ENCODE results near the gene BRIP1. TPM values are rescaled to one million over a fixed set of nuclear protein-coding genes. Genes with fewer than 3 reads are reported as not detected.

BRIP1 gene
- total and polyA plus RNA-seq, 2 experiments from 2014 or later: 8.0 to 23.1 TPM

DNA sequence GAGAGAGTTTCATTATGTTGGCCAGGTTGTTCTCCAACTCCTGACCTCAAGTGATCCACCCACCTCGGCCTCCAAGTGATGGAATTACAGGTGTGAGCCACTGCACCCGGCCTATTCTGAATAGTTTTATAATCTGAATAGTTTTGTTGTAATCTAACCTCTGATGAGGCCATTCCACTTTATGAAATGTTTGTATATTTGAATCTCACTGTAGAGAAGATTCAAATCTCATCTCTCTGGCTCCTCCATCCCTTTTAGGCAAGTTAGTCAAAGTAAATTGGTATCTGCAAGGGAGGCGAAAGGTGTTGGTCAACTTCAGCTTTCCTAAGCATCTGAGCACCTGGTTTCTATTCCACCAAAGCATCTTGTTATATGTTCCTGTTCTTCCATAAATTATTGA lies 131.2 kb downstream of the BRIP1 start (continued):
- TF ChIP-seq, protein P1, sequence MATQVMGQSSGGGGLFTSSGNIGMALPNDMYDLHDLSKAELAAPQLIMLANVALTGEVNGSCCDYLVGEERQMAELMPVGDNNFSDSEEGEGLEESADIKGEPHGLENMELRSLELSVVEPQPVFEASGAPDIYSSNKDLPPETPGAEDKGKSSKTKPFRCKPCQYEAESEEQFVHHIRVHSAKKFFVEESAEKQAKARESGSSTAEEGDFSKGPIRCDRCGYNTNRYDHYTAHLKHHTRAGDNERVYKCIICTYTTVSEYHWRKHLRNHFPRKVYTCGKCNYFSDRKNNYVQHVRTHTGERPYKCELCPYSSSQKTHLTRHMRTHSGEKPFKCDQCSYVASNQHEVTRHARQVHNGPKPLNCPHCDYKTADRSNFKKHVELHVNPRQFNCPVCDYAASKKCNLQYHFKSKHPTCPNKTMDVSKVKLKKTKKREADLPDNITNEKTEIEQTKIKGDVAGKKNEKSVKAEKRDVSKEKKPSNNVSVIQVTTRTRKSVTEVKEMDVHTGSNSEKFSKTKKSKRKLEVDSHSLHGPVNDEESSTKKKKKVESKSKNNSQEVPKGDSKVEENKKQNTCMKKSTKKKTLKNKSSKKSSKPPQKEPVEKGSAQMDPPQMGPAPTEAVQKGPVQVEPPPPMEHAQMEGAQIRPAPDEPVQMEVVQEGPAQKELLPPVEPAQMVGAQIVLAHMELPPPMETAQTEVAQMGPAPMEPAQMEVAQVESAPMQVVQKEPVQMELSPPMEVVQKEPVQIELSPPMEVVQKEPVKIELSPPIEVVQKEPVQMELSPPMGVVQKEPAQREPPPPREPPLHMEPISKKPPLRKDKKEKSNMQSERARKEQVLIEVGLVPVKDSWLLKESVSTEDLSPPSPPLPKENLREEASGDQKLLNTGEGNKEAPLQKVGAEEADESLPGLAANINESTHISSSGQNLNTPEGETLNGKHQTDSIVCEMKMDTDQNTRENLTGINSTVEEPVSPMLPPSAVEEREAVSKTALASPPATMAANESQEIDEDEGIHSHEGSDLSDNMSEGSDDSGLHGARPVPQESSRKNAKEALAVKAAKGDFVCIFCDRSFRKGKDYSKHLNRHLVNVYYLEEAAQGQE (IDR thresholded peaks at IDR 0.05; ENCODE audit: unreplicated experiment): no peak
- TF ChIP-seq ETS1 (IDR thresholded peaks at IDR 0.05): no peak
- no peak for TF ChIP-seq EZH2 (IDR thresholded peaks at IDR 0.05; ENCODE audit: low read depth, unreplicated experiment)
- TF ChIP-seq, protein P2, sequence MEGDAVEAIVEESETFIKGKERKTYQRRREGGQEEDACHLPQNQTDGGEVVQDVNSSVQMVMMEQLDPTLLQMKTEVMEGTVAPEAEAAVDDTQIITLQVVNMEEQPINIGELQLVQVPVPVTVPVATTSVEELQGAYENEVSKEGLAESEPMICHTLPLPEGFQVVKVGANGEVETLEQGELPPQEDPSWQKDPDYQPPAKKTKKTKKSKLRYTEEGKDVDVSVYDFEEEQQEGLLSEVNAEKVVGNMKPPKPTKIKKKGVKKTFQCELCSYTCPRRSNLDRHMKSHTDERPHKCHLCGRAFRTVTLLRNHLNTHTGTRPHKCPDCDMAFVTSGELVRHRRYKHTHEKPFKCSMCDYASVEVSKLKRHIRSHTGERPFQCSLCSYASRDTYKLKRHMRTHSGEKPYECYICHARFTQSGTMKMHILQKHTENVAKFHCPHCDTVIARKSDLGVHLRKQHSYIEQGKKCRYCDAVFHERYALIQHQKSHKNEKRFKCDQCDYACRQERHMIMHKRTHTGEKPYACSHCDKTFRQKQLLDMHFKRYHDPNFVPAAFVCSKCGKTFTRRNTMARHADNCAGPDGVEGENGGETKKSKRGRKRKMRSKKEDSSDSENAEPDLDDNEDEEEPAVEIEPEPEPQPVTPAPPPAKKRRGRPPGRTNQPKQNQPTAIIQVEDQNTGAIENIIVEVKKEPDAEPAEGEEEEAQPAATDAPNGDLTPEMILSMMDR (conservative IDR thresholded peaks at IDR 0.05; ENCODE audit: low read depth in 2 of 2): no peak
- TF ChIP-seq ZNF331 (CRISPR knock-in tag; IDR thresholded peaks at IDR 0.05; ENCODE audit: low read depth): no peak
- no peak for TF ChIP-seq NANOG (IDR thresholded peaks at IDR 0.05; ENCODE audit: borderline replicate concordance)
- no peak for TF ChIP-seq EZH2phosphoT487 (IDR thresholded peaks at IDR 0.05; ENCODE audit: unreplicated experiment)
- no peak for TF ChIP-seq JUNB (IDR thresholded peaks at IDR 0.05; ENCODE audit: unreplicated experiment)
- TF ChIP-seq POLR2AphosphoS5 (IDR thresholded peaks at IDR 0.05; ENCODE audit: low read depth): no peak
- no peak for TF ChIP-seq CREB1 (CRISPR knock-in tag; IDR thresholded peaks at IDR 0.05; ENCODE audit: low read depth)
- no peak for TF ChIP-seq STAT1 (IDR thresholded peaks at IDR 0.05; ENCODE audit: unreplicated experiment)

DNA sequence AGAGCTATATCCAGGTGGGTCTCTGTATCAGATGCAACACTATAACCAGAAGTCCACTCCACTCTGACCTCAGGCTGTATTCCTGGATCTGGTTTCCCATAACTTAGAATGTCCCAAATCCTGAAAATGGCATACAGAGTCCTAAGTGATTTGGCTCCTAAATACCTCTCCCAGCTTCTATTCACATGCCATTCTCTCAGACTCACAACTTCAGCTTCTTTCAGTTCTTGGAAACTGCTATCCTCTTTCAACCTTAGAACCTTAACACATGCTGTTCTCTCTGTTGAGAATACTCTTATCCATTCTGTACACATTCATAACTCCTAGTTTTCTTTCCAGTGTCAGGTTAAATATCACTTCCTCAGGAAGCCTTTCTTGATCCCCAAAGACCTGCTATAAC lies 132.0 kb downstream of the BRIP1 start:
- H3K4me2 ChIP-seq: no peak overlapping the region
- no peak for TF ChIP-seq JUNB (IDR thresholded peaks at IDR 0.05; ENCODE audit: unreplicated experiment)
- TF ChIP-seq ZNF114 (CRISPR knock-in tag; IDR thresholded peaks at IDR 0.05): no peak
- TF ChIP-seq CREB1 (CRISPR knock-in tag; IDR thresholded peaks at IDR 0.05; ENCODE audit: low read depth): no peak
- TF ChIP-seq NANOG (IDR thresholded peaks at IDR 0.05; ENCODE audit: borderline replicate concordance): no peak
- TF ChIP-seq EZH2 (IDR thresholded peaks at IDR 0.05; ENCODE audit: low read depth, unreplicated experiment): no peak
- TF ChIP-seq, protein P1 (IDR thresholded peaks at IDR 0.05; ENCODE audit: unreplicated experiment): no peak
- no peak for TF ChIP-seq STAT1 (IDR thresholded peaks at IDR 0.05; ENCODE audit: unreplicated experiment)

More for the DNA sequence above, 132.0 kb downstream of the BRIP1 start:
- Histone ChIP-seq H3K4me3 (no peak overlapping the region), H3K27ac (ENCODE audit: low read depth) (no peak overlapping the region), H3K79me2 (replicated peaks; ENCODE audit: insufficient read depth) (no peaks in the 10 kb centered on the region), H3F3A (replicated peaks; ENCODE audit: low read depth) (no peaks in the 10 kb centered on the region), H3K9me2 (ENCODE audit: insufficient read depth) (no peaks in the 10 kb centered on the region), H4K20me1 (replicated peaks; ENCODE audit: insufficient read depth) (no peaks in the 10 kb centered on the region), H3K36me3 (ENCODE audit: insufficient read depth) (no peaks in the 10 kb centered on the region), H3K27me3 (ENCODE audit: insufficient read depth) (no peaks in the 10 kb centered on the region), H2AFZ (no peak overlapping the region), H3K4me1 (ENCODE audit: insufficient read depth) (no peaks in the 10 kb centered on the region)
- Mint-ChIP-seq H3K4me3 (no peak overlapping the region), H3K36me3 (ENCODE audit: low read depth) (peaks cover 7% of the 10 kb centered on the region; the same call in 2 of the 3 replicates), H3K27ac (no peak overlapping the region), H3K4me1 (no peaks in the 10 kb centered on the region), H3K9me3 (no peaks in the 10 kb centered on the region), H3K27me3 (ENCODE audit: insufficient read depth, low read depth, poor library complexity) (no peaks in the 10 kb centered on the region)
- ATAC-seq: no peak
- DNase-seq (ENCODE audit: low spot score): no peak

Data from GM23338 (cell line).